Uterus (tissue), 4 donors: ENCODE measurements around the gene LRWD1. TPM values are rescaled to one million over a fixed set of nuclear protein-coding genes. Genes with fewer than 3 reads are reported as not detected.
"Not testable (repeated sequence)": the region's sequence is repeated elsewhere in the genome, so short reads cannot be mapped to it uniquely, and the experiment has no call there.

Experiments used
- DNase-seq, 2 donors: peaks; one replicate each; pipeline ENCODE4 v3.0.0-alpha.2; 2019 to 2020
- H3K27ac ChIP-seq, 2 donors: fragments of 200-600 bp; sonication (generic); 1 replicate in 1 of 2; 2 replicates in 1 of 2; pipeline ENCODE4 v1.5.1; 2016 to 2018
- H3K27me3 ChIP-seq, 2 donors: fragments of 200-600 bp; sonication (generic); one replicate each; pipeline ENCODE4 v1.5.1; 2018 to 2019; ENCODE audit warnings: control low read depth in 1 of 2
- H3K36me3 ChIP-seq, 2 donors: fragments of 200-600 bp; sonication (generic); one replicate each; pipeline ENCODE4 v1.5.1; 2019; ENCODE audit warnings: control low read depth in 1 of 2
- H3K4me1 ChIP-seq, 2 donors: fragments of 200-600 bp; sonication (generic); one replicate each; pipeline ENCODE4 v1.5.1; 2018 to 2019; ENCODE audit warnings: control low read depth in 1 of 2
- H3K4me3 ChIP-seq, 2 donors: fragments of 200-600 bp; sonication (generic); 1 replicate in 1 of 2; 2 replicates in 1 of 2; pipeline ENCODE4 v1.5.1; 2018 to 2019; ENCODE audit warnings: mild to moderate bottlenecking in 1 of 2
- H3K9me3 ChIP-seq, 2 donors: fragments of 200-600 bp; sonication (generic); one replicate each; pipeline ENCODE4 v1.5.1; 2019; ENCODE audit warnings: control low read depth in 1 of 2
- CTCF ChIP-seq, 4 experiments: fragments of 200-600 bp in 2 of 4; fragments of 450-650 bp in 2 of 4; sonication (generic) in 2 of 4; IDR thresholded peaks; one replicate each; pipeline ENCODE4 v1.5.1; 2016 to 2019; ENCODE audit warnings: antibody characterized with exemption in 4 of 4, mild to moderate bottlenecking in 2 of 4, moderate library complexity in 1 of 4
- POLR2A ChIP-seq, 2 donors: fragments of 450-650 bp; IDR thresholded peaks; one replicate each; pipeline ENCODE4 v1.6.1; 2016; ENCODE audit warnings: antibody characterized with exemption in 2 of 2, mild to moderate bottlenecking in 1 of 2, moderate library complexity in 1 of 2
- intact Hi-C: fragments of 100-400 bp; cut with DNase I; formaldehyde crosslinking; loops from one replicate; pipeline ENCODE4 v1.15.1; 2023; ENCODE audit warnings: low total_unique reads
- total RNA-seq, 4 donors: library from RNA; depleted of rRNA in 3 of 4; stranded (reverse); fragments of >200 nt in 3 of 4; gene quantifications; one replicate each; pipeline versions ENCODE4 v1.1.0 to v1.2.4, GENCODE V29; 2014 to 2023
- donor health status: DM: yes; HTN: yes; CAD: no.

The LRWD1 gene
- total RNA-seq, 4 donors from 2014 or later, result 16.7 to 25.6 (median 22.4) TPM

DNA sequence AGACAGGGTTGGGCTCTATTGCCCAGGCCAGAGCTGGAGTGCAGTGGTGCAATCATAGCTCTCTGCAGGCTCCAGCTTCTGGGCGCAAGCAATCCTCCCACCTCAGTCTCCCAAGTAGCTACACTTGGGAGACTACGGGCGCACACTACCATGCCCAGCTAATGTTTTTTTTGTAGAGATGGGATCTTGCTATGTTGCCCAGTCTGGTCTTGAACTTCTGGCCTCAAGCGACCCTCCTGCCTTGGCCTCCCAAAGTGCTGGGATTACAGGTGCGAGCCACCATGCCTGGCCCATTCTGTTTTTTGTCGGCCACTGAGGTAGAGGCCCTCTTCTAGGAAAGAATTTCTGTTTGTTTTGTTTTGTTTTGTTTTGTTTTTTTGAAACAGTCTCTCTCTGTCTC is 12.3 kb upstream of the LRWD1 start:
- intact Hi-C loops, result no loop called here
- no peaks in the 10 kb centered on the region for H3K27me3 ChIP-seq

DNA sequence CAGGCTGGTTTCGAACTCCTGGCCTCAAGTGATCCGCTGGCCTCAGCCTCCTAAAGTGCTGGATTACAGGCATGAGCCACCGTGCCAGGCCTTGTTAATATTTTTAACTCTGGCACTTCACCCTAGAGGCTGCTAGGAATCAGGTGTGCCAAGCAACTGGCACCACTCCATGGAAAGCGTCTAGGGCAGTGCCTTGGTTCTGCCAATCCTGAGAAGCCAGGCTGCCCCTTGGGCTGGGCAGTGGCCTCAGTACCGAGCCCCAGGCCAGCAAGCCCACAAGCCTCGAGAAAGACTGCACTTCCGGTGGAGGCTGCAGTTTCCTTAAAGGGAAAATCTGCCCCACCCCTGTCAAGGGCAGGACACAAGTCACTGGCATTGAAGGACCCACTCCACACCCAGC is 11.5 kb upstream of the LRWD1 start:
- Histone ChIP-seq H3K27me3 (no peaks in the 10 kb centered on the region), H3K36me3 (no peaks in the 10 kb centered on the region), H3K27ac (no peak overlapping the region), H3K4me3 (no peak overlapping the region), H3K9me3 (no peaks in the 10 kb centered on the region), H3K4me1 (no peaks in the 10 kb centered on the region)
- DNase-seq, result no peak
- intact Hi-C loops, result no loop called here
- TF ChIP-seq CTCF (IDR thresholded peaks at IDR 0.05) (no peak), POLR2A (IDR thresholded peaks at IDR 0.05) (no peak)

More for the DNA sequence above, 12.3 kb upstream of the LRWD1 start:
- TF ChIP-seq POLR2A (IDR thresholded peaks at IDR 0.05), result no peak
- TF ChIP-seq CTCF (IDR thresholded peaks at IDR 0.05), result no peak
- H3K9me3 ChIP-seq, result no peaks in the 10 kb centered on the region
- H3K27ac ChIP-seq, result no peak overlapping the region
- no peak overlapping the region for H3K4me3 ChIP-seq
- no peak for DNase-seq
- no peaks in the 10 kb centered on the region for H3K4me1 ChIP-seq
- H3K36me3 ChIP-seq, result no peaks in the 10 kb centered on the region

DNA sequence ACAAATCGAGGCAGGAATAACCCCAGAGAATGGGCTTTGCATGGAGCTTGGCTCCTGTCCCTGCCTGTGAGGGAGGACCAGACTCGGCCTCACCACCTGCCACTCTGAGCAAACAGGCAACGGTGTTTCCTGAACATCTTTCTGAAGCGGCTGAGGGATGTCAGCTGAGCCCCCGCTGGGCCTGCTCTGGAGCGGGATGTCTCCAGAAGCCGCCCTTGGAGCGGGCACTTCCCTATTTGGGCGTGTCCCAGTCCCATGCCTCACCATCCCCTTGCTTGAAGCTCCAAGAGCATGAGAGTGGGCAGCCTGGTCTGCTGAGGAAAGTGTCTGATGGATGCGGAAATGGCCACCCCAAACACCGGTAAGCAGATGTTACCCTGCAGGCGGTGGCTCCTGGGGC is 10.3 kb upstream of the LRWD1 start:
- DNase-seq, result no peak
- intact Hi-C loops, result no loop called here

GRCh38 chr7:102454932-102455331 is 9.9 kb upstream of the LRWD1 start:
- H3K27me3 ChIP-seq, intact Hi-C loops, H3K9me3 ChIP-seq, H3K4me3 ChIP-seq, H3K4me1 ChIP-seq, H3K27ac ChIP-seq, H3K36me3 ChIP-seq, DNase-seq: not testable (repeated sequence)

More for the DNA sequence above, 10.3 kb upstream of the LRWD1 start:
- Histone ChIP-seq H3K27me3 (no peaks in the 10 kb centered on the region), H3K9me3 (no peaks in the 10 kb centered on the region), H3K36me3 (no peaks in the 10 kb centered on the region), H3K27ac (no peak overlapping the region), H3K4me1 (no peaks in the 10 kb centered on the region), H3K4me3 (no peak overlapping the region)
- no peak for TF ChIP-seq CTCF (IDR thresholded peaks at IDR 0.05)
- TF ChIP-seq POLR2A (IDR thresholded peaks at IDR 0.05), result no peak

DNA sequence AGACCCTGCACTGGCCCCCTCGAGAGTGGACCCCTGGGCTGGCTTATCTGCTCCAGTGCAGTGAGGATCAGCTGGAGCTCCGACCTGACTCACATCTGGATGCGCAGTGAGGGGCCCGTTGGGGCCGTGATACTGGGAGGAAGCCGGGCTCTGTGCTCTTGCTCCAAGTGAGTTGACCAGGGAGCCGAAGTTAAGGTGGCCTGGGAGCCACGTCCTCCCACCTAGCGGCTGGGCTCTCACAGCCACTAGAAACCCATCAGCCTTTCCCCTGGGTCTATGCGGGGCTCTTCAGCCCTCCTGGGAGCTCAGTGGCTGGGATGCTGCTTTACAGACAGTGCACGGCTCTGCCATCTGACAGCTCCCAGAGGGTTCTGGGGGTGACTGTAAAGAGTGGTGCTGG is 9.2 kb upstream of the LRWD1 start:
- Histone ChIP-seq H3K36me3 (no peaks in the 10 kb centered on the region), H3K9me3 (no peaks in the 10 kb centered on the region), H3K27me3 (no peaks in the 10 kb centered on the region), H3K27ac (no peak overlapping the region), H3K4me1 (no peaks in the 10 kb centered on the region), H3K4me3 (no peak overlapping the region)
- DNase-seq, result no peak
- TF ChIP-seq CTCF (IDR thresholded peaks at IDR 0.05) (no peak), POLR2A (IDR thresholded peaks at IDR 0.05) (no peak)
- intact Hi-C loops, result no loop called here

GRCh38 chr7:102456327-102456726 is 8.5 kb upstream of the LRWD1 start:
- intact Hi-C loops, result no loop called here
- H3K27me3 ChIP-seq, result no peaks in the 10 kb centered on the region

More at GRCh38 chr7:102456327-102456726, 8.5 kb upstream of the LRWD1 start:
- Histone ChIP-seq H3K9me3 (no peaks in the 10 kb centered on the region), H3K27ac (no peak overlapping the region), H3K4me3 (no peak overlapping the region), H3K36me3 (no peaks in the 10 kb centered on the region), H3K4me1 (no peaks in the 10 kb centered on the region)
- no peak for TF ChIP-seq CTCF (IDR thresholded peaks at IDR 0.05)
- TF ChIP-seq POLR2A (IDR thresholded peaks at IDR 0.05), result no peak
- DNase-seq, result no peak
